GM18502 (cell line): ENCODE data around the gene C6orf141.
"Not testable (repeated sequence)": the region's sequence is repeated elsewhere in the genome, so short reads cannot be mapped to it uniquely, and the experiment has no call there.

Source experiments
- ATAC-seq: cut with Tn5 transposase; IDR thresholded peaks from one replicate; pipeline ENCODE4 v1.9.1; 2021; ENCODE audit warnings: mild to moderate bottlenecking; ENCODE audit not compliant: unreplicated experiment, poor library complexity

Gene C6orf141

GRCh38 chr6:49565261-49565660 is 14.8 kb downstream of the C6orf141 start:
- ATAC-seq, result no peak

GRCh38 chr6:49565855-49566254 is 15.4 kb downstream of the C6orf141 start:
- ATAC-seq, result no peak

GRCh38 chr6:49570474-49571079 is 20.1 kb downstream of the C6orf141 start:
- ATAC-seq, result no peak

- ATAC-seq, result no peak
Measured at GRCh38 chr6:49576618-49577017, 26.1 kb downstream of the C6orf141 start.

- ATAC-seq, result no peak
Measured at GRCh38 chr6:49579649-49580048, 29.2 kb downstream of the C6orf141 start.

GRCh38 chr6:49582529-49582928 is 32.1 kb downstream of the C6orf141 start:
- no peak for ATAC-seq

- ATAC-seq, result not testable (repeated sequence)
Measured at GRCh38 chr6:49587262-49587661, 36.8 kb downstream of the C6orf141 start.
